Motor neuron (in vitro differentiated cells): ENCODE results near the gene EIF3B. TPM values are rescaled to one million over a fixed set of nuclear protein-coding genes. Genes with fewer than 3 reads are reported as not detected.

Experiments
- ATAC-seq, 8 experiments: fragments of 200-7000 bp; cut with Tn5 transposase; replicated peaks in 6 of 8; 2 replicates each; pipeline ENCODE4 v1.8.0; 2021; ENCODE audit warnings: mild to moderate bottlenecking in 8 of 8, moderate library complexity in 8 of 8
- H3K27ac ChIP-seq, 2 donors: fragments of 250-450 bp; sonication (Bioruptor Pico); 2 replicates each; pipeline ENCODE4 v1.9.0; 2021; ENCODE audit warnings: antibody characterized with exemption in 2 of 2, mild to moderate bottlenecking in 2 of 2, moderate library complexity in 1 of 2
- H3K4me1 ChIP-seq, 2 donors: fragments of 250-450 bp; sonication (Bioruptor Pico); replicated peaks in 1 of 2; 2 replicates each; pipeline ENCODE4 v1.6.1; 2021; ENCODE audit warnings: antibody characterized with exemption in 2 of 2, mild to moderate bottlenecking in 2 of 2, moderate library complexity in 1 of 2
- H3K4me3 ChIP-seq, 5 donors: fragments of 250-450 bp; sonication (Bioruptor Pico); 2 replicates each; pipeline ENCODE4 v1.9.0; 2021; ENCODE audit warnings: antibody characterized with exemption in 5 of 5, mild to moderate bottlenecking in 5 of 5, moderate library complexity in 4 of 5
- WGBS, 10 experiments: fragments of 450-650 bp; shearing (Covaris generic); methylation state at CpG; one replicate each; pipeline ENCODE4 v1.0.0; 2022; 5-methylcytosine and 5-hydroxymethylcytosine counted together
- in situ Hi-C, 9 experiments: fragments of 400-800 bp; cut with MboI; loops; one replicate each; pipeline ENCODE4 v1.15.0; 2021; ENCODE audit warnings: low sequenced_read_pairs in 9 of 9, low pct_unique_long_range_greater_than_20kb in 2 of 9; ENCODE audit not compliant: unreplicated experiment in 9 of 9
- total RNA-seq, 8 experiments: library from RNA; unstranded; fragments of 300-600 nt; gene quantifications; 2 replicates each; pipeline versions ENCODE4 v1.2.3 to v1.2.4, GENCODE V29; 2022

EIF3B gene
- total RNA-seq, 8 experiments from 2014 or later: 53.0 to 225 (median 87.9) TPM

GRCh38 chr7:2353936-2354185, 766 bp upstream of the EIF3B start:
- peak overlapping the region; percentile 59 to 89 (median 75) for H3K4me3 ChIP-seq
- H3K27ac ChIP-seq: peak overlapping the region; percentile 100
- in situ Hi-C loops: no loop called here
- H3K4me1 ChIP-seq: peaks cover 11 to 17% of the 10 kb centered on the region in 2 donors
- 0% methylated on average over 3 to 6 of the region's 26 CpGs; no CpG with 5 or more reads in 7 of the 10 experiments for WGBS, 10 experiments
- peak; percentile 53 to 84 (median 80) for ATAC-seq

DNA sequence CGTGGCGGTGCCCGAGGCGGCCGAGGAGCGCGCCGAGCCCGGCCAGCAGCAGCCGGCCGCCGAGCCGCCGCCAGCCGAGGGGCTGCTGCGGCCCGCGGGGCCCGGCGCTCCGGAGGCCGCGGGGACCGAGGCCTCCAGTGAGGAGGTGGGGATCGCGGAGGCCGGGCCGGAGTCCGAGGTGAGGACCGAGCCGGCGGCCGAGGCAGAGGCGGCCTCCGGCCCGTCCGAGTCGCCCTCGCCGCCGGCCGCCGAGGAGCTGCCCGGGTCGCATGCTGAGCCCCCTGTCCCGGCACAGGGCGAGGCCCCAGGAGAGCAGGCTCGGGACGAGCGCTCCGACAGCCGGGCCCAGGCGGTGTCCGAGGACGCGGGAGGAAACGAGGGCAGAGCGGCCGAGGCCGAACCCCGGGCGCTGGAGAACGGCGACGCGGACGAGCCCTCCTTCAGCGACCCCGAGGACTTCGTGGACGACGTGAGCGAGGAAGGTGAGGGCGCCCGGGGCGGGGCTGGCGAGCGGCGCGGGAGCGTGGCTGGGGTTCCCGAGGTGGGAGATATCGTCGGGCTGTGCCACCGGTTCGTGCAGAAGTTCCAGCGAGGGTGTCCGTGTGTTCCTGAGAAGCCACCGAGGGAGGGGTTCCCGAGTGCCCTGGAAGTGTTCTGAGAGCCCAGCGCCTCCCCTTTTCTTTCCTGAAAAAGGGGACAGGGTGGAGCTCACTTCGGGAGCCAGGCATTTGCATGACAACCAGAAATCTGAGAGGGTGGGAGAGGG, 495 bp downstream of the EIF3B start:
- in situ Hi-C loops: no loop called here
- 0% methylated on average over 1 to 16 of the region's 92 CpGs; no CpG with 5 or more reads in 6 of the 10 experiments for WGBS, 10 experiments
- Histone ChIP-seq H3K4me3 (peak overlapping the region; percentile 59 to 89 (median 75)), H3K27ac (peak overlapping the region; percentile 100), H3K4me1 (peaks cover 11 to 18% of the 10 kb centered on the region in 2 donors)
- peak in 6 of 8 experiments; percentile 0 to 15 (median 11) for ATAC-seq

- peak in 1 of 8 experiments; percentile 0 for ATAC-seq
- Histone ChIP-seq H3K27ac (peak overlapping the region in 1 of 2 donors; percentile 100), H3K4me1 (peaks cover 11 to 18% of the 10 kb centered on the region in 2 donors), H3K4me3 (peak overlapping the region; percentile 59 to 89 (median 75))
- 0 to 50% (median 11%) methylated on average over 1 to 9 of the region's 9 CpGs; no CpG with 5 or more reads in 1 of the 10 experiments for WGBS, 10 experiments
- in situ Hi-C loops: no loop called here
These were observed 1.0 kb downstream of the EIF3B start for GRCh38 chr7:2355705-2356008.

- no peak overlapping the region for H3K27ac ChIP-seq
- in situ Hi-C loops: no loop called here
- no peak for ATAC-seq
These were observed 2.5 kb downstream of the EIF3B start for GRCh38 chr7:2357165-2357564.

GRCh38 chr7:2357571-2357970, 2.9 kb downstream of the EIF3B start:
- Histone ChIP-seq H3K4me3 (no peak overlapping the region), H3K4me1 (peaks cover 11 to 18% of the 10 kb centered on the region in 2 donors), H3K27ac (no peak overlapping the region)
- WGBS, 10 experiments: 28 to 100% (median 87%) methylated on average over 3 to 6 of the region's 6 CpGs
- no peak for ATAC-seq
- in situ Hi-C loops: no loop called here

More at GRCh38 chr7:2357165-2357564, 2.5 kb downstream of the EIF3B start:
- Histone ChIP-seq H3K4me3 (no peak overlapping the region), H3K4me1 (peaks cover 11 to 18% of the 10 kb centered on the region in 2 donors)
- 60 to 100% (median 86%) methylated on average over 1 to 7 of the region's 8 CpGs; no CpG with 5 or more reads in 1 of the 10 experiments for WGBS, 10 experiments

- H3K4me3 ChIP-seq: no peak overlapping the region
- in situ Hi-C loops: no loop called here
- peaks cover 11 to 14% of the 10 kb centered on the region in 2 donors for H3K4me1 ChIP-seq
- WGBS, 10 experiments: 0 to 80% (median 75%) methylated on average over 1 to 8 of the region's 8 CpGs; no CpG with 5 or more reads in 3 of the 10 experiments
- ATAC-seq: no peak
- no peak overlapping the region for H3K27ac ChIP-seq
These were observed 4.4 kb downstream of the EIF3B start for GRCh38 chr7:2358968-2359527.

DNA sequence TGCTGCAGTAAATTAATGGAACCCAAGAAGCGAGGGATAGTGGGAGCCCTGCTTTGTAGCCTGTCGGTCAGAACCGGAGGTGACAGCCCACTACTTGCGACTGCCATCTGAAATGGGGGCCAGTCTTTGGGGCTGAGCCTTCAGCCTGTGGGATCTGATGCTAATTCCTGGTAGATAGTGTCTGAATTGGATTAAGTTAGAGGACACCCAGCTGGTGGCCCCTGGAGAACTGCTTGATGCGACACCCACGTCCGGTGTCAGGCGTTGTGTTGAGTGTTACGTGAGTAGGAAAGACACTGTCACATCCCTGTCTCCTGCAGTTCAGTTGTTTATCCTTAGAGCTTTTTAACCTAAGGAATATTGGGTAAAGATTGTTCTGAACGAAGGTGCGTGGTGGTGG, 5.0 kb downstream of the EIF3B start:
- no peak overlapping the region for H3K27ac ChIP-seq
- peaks cover 11 to 14% of the 10 kb centered on the region in 2 donors for H3K4me1 ChIP-seq
- WGBS, 10 experiments: 80 to 100% (median 91%) methylated on average over 1 to 8 of the region's 11 CpGs; no CpG with 5 or more reads in 3 of the 10 experiments
- no peak for ATAC-seq
- in situ Hi-C loops: no loop called here
- no peak overlapping the region for H3K4me3 ChIP-seq

DNA sequence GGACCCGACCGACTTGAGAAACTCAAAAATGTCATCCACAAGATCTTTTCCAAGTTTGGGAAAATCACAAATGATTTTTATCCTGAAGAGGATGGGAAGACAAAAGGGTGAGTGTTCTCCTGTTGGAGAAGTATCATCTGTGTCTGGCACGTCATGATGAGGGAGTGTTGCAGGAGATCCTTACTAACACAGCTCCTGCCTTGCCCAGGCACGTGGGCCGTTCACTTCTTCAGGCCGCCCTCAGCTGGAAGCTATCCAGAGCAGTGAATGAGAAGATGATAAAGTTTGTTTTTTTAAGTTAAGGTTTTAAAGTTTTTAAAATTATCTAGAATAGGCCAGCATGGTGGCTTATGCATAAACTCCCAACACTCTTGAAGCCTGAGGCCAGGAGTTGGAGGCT, 6.2 kb downstream of the EIF3B start:
- Histone ChIP-seq H3K4me3 (no peak overlapping the region), H3K4me1 (peaks cover 10 to 14% of the 10 kb centered on the region in 2 donors), H3K27ac (no peak overlapping the region)
- WGBS, 10 experiments: 86 to 100% (median 96%) methylated on average over 1 to 6 of the region's 6 CpGs; no CpG with 5 or more reads in 3 of the 10 experiments
- in situ Hi-C loops: no loop called here
- peak in 1 of 8 experiments; percentile 31 for ATAC-seq

DNA sequence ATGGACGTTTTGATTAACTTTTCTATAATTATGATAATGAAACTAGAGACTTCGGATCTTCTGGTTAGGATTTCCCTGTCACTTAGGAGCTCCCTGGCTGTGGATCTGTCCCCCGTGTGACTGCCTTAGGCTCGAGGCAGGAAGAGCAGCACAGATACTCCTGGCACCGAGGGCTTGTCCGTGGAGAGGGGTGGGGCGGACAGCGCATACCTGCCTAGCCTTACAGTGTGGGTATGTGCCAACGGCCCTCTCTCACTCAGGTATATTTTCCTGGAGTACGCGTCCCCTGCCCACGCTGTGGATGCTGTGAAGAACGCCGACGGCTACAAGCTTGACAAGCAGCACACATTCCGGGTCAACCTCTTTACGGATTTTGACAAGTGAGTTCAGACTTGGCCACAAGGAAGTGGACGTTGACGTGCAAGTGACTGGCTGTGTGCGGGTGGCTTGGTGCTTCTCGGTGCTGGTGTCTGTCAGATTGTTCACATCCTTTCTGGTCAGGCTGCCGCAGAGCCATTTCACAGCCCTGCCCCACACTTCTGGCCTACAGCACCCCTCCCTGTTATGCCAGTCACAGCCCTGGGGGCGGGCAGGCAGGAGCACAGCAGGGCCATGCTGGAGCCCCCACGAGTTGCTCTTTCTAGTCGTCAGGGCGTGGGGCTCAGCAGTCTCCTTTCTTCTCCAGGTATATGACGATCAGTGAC, 7.9 kb downstream of the EIF3B start:
- Histone ChIP-seq H3K4me1 (peaks cover 0 to 5% of the 10 kb centered on the region in 2 donors), H3K27ac (no peak overlapping the region), H3K4me3 (no peak overlapping the region)
- WGBS, 10 experiments: 60 to 100% (median 92%) methylated on average over 1 to 23 of the region's 27 CpGs; no CpG with 5 or more reads in 3 of the 10 experiments
- in situ Hi-C loops: no loop called here
- ATAC-seq: no peak

DNA sequence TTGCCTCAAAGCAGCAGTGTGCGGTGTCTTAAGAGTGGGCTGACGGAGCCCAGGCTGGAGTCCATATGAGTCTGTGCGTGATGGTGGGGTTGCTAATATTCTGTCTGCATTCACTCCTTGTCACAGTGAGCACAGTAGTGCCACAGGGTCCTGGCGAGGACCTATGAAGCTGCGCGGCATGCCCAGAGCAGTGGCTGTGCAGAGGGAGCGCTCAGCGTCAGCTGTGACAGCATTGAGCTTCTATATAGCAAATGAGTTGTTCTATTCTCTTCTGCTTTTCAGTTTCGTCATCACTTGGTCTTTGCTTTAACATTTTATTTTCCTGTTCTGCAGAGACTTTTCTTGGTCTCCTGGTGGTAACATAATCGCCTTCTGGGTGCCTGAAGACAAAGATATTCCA, 14.5 kb downstream of the EIF3B start:
- Histone ChIP-seq H3K4me3 (no peak overlapping the region), H3K27ac (no peak overlapping the region), H3K4me1 (no peaks in the 10 kb centered on the region)
- in situ Hi-C loops: no loop called here
- no peak for ATAC-seq
- WGBS, 10 experiments: 87 to 100% (median 100%) methylated on average over 1 to 6 of the region's 10 CpGs; no CpG with 5 or more reads in 1 of the 10 experiments

DNA sequence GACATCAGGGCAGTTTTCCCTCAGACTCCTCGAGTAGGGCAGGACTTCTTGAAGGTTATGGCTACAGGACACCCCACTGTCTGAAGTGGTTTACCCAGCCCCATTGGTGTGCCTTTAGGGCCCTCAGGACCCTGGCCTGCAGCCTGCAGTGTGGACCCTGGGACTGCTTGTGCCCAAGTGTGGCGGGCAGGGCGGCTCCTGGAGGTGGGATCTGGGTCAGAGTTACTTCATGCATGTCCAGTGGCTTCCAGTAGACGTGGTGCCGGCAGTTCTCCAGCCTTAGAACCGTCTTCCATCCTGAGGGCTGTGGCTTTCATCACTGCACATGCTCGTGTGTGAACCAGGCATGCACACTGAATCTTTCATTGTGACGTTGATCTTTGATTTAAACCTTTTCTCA, 16.7 kb downstream of the EIF3B start:
- 100% methylated on average over 1 to 4 of the region's 8 CpGs; no CpG with 5 or more reads in 5 of the 10 experiments for WGBS, 10 experiments
- H3K4me3 ChIP-seq: no peak overlapping the region
- in situ Hi-C loops: no loop called here
- no peak overlapping the region for H3K27ac ChIP-seq
- ATAC-seq: no peak
- no peaks in the 10 kb centered on the region for H3K4me1 ChIP-seq

GRCh38 chr7:2372724-2373123, 18.1 kb downstream of the EIF3B start:
- WGBS, 10 experiments: 76 to 100% (median 83%) methylated on average over 2 to 9 of the region's 14 CpGs; no CpG with 5 or more reads in 3 of the 10 experiments

DNA sequence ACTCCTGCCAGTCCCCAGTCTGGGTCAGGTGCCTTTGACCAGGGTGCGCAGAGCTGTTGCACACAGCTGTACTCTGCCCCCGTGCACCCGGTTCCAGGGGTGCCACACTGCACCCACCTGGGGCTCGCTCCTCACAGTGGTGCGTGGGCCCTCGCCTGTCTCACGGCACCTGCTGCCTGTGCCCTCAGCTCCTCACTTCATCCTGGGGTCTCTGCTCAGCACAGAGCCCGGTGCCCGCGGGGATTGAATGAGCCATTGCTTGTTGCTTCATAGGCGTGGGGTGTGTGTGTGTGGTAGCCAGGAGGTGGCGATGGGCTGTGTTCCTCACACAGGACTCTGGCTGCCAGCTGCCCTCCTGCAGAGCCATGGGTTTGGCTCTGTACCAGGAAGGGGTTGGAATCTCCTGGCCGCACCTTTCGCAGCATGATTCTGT, 18.5 kb downstream of the EIF3B start:
- in situ Hi-C loops: no loop called here
- Histone ChIP-seq H3K27ac (no peak overlapping the region), H3K4me3 (no peak overlapping the region), H3K4me1 (no peaks in the 10 kb centered on the region)
- 80 to 96% (median 93%) methylated on average over 2 to 7 of the region's 14 CpGs; no CpG with 5 or more reads in 6 of the 10 experiments for whole genome bisulfite sequencing, 10 experiments
- ATAC-seq: peak in 5 of 8 experiments; percentile 16 to 42 (median 22)

More at GRCh38 chr7:2372724-2373123, 18.1 kb downstream of the EIF3B start:
- in situ Hi-C loops: no loop called here
- peak in 1 of 8 experiments; percentile 16 for ATAC-seq
- Histone ChIP-seq H3K27ac (no peak overlapping the region), H3K4me3 (no peak overlapping the region), H3K4me1 (no peaks in the 10 kb centered on the region)
